ENCODE results near the gene DCPS.
"Not testable (repeated sequence)": the region's sequence is repeated elsewhere in the genome, so short reads cannot be mapped to it uniquely, and the experiment has no call there.

DCPS gene, protein sequence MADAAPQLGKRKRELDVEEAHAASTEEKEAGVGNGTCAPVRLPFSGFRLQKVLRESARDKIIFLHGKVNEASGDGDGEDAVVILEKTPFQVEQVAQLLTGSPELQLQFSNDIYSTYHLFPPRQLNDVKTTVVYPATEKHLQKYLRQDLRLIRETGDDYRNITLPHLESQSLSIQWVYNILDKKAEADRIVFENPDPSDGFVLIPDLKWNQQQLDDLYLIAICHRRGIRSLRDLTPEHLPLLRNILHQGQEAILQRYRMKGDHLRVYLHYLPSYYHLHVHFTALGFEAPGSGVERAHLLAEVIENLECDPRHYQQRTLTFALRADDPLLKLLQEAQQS

DNA sequence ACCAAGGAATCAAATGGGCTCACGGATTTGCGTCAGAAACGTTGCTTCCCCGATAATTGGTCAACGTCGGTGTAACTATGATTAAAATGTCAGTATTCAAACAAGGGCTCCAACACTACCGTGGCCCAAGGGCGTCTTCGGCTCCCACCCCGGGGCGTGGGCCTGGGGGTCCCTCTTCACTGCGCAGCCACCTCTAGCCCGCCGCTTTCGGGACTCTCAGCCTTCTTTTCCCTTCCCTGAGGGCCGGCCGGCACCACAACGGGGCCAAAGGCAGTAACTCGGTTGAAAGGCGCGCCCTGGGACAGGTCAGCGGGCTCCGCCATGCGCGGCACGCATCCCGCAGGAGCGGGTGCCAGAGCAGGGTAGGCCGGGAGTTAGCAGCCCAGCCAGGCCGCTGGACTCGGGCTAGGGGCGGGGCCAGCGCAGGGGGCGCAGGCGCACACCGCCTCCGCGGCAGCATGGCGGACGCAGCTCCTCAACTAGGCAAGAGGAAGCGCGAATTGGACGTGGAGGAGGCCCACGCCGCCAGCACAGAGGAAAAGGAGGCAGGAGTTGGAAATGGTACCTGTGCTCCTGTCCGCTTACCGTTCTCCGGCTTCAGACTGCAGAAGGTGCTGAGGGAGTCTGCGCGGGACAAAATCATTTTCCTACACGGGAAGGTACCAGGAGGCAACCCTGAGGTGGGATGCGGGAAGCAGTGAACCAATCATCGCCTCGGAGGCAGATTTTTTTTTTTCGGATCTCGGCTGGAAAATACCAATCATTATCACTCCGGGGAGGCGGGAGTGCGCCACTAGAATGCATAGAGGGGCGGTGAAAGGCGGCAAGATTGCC lies at the start of gene DCPS:
DCPS (plus strand) TSS at position 438 of the 834 bp plus-strand sequence; CDS start at position 459, 21 bp downstream.
- peak; percentile 98 for DNase-seq

DNA sequence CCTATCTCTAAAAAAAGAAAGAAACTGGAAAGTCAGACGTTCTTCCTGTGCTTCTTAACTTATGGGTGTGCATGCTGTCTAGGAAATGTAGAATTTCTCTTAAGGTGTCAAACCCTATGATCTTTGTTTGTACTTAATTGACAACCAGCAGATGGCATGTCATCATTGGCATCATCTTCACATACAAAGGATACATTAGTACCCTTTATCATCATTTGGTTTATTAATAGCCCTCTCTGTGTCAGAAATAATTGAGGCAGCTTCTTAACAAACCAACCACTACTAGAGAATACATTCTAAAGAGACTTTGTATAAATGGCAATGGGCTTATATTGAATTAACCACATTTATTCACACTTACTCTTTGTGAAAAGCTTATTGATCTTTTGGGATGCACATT lies 49.0 kb upstream of the DCPS start:
- no peak for DNase-seq

DNA sequence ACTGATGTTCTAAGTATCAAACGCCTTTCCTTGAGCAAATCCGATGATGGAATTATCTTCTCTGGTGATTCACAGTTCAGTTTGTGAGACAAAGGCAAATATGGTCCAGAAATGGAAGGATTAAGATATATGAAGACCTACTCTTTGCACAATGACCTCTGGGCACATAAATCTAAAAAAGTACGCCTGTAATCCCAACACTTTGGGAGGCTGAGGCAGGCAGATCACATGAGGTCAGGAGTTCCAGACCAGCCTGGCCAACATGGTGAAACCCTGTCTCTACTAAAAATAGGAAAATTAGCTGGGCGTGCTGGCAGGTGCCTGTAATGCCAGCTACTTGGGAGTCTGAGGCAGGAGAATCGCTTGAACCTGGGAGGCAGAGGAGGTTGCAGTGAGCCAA lies 48.4 kb upstream of the DCPS start:
- not testable (repeated sequence) for DNase-seq

DNA sequence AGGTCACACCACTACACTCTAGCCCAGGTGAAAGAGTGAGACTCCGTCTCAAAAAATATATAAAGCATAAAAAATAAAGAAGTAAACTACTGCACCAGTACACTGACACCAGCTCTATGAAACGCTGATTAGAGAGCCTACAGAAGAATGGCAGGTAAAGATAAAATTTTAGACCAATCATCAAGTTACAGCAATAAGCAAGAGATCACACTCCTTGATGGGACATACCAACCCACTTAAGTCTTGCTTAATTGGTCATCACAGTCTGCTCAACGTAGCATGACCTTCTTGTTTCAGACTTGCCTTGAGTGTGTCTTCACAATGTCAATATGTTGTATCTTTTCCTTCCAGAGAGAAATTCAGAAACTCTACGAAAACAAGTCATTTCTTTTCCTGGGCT lies 47.6 kb upstream of the DCPS start:
- no peak for DNase-seq

DNA sequence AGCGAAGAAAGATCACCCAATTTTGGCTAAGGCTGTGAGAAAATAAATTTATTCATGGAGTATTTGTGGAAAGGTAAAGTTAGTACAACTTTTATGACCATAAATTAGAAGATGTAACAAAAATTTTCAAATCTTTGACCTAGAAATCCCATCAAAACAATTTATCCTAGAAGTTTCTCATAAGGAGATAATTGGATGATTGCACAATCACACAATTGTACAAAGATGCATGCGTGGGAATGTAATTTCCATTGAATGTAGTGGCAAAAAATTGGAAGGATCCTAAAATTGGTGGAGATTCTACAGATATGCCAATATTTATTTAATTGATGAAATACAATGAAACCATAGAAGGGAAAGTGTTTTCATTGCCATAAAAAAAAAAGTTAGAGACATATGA lies 46.7 kb upstream of the DCPS start:
- no peak for DNase-seq

DNA sequence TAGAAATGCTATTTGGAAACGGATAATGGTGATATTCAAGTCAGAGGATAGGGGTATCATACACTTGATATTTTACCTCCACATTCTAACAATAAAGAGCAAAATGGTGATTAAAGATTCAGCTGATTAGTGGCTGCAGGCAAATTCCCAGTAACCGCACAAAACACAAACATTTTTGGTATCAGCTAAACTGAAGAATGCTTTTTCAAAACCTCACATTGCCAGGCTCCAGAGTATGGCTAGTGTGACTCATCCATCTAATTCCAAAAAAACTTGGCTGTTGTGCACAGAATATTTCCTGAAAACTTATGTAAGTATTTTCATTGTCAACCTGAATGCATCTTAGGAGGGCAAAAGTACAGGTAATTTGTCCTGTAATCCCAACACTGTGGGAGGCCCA lies 46.1 kb upstream of the DCPS start:
- no peak for DNase-seq

DNA sequence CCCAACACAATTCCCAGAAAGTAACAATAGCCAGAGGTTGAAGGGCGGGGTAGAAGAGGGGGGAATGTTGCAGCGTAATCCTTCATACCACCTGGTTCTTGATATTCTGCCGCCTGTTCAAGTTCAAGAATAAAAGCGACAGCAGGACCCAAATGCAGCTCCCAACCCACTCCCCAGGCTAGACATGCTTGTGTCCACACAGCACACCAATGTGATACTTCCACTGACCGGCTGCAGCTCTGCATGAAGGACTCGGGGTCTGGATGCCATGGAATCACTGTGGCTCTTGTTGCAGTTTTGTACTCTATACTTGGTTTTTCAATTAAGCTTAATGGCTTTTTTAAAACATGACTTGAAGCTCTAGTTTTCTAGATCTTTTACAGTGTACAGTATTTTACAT lies 41.6 kb upstream of the DCPS start:
- DNase-seq: no peak

DNA sequence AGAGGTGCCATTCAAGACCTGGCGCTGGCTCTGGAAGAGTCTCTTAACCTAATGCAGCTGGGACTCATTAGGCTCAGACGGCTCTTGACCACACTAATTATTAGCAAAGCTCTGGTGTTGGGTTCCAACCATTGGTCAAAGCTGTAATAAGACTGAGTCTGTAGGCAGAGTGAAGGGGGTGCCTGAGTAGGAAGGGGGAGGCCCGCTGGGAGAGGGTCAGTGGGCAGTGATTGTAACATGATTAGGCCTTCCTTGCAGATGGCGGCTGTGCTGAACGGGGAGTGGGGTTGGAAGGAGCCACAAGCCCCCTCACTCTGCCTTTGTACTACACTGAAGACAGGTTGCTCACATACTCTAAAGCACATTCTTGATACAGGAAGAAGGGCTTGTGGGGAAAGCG lies 40.4 kb upstream of the DCPS start:
- DNase-seq: no peak

DNA sequence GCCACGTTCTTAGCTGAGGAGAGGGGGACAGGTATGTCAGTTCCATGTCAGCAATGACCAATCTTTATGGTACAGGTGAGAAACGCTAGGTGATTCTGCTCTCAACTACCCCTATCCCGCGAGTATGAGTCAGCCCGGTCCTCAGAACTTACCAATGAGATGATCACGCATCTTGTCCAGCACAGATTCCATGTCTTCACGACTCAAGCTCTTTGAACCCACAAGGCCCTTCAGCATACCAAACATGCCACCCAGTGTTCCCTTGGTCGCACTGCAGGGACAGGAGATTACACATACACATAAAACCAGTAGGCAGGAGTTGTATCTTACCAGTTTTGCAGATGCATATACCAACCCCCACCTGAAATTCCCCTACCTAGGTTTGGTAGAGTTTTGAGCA lies 38.0 kb upstream of the DCPS start:
- no peak for DNase-seq

DNA sequence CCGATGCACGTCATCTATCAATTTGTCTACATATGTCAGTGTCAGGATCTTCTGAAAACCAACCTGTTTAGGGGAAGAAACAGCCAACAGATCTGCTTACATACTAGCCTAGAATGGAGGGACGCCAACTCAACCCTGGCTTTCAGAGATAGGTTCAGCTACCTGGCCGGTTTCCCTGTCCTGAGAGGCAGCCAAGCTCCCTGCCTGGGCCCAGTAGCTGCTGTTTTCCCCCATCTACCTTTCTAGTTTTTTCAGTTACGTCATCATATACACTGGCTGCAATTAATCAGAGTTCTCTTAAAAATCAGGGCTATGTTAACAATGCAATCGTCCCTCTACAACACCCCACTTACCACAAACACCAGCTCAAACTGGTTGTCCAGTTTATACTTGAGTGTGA lies 36.2 kb upstream of the DCPS start:
- no peak for DNase-seq

DNA sequence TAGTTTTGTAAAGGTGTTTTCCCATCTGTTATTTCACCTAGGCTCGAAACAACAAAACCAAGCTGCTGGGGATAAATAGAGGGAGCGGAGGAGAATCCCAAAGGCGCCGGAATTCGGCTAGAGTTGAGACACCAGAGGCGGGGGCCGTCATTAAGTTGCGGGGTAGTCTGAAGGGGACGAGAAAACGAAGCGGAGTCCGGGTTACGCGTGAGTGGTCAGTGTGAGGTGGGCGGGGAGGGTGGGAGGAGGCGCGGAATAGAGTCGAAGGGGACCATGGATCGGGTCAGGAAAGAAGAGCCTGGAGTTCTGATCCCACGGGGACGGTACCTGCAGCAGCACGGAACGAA lies 35.5 kb upstream of the DCPS start:
- DNase-seq: no peak

DNA sequence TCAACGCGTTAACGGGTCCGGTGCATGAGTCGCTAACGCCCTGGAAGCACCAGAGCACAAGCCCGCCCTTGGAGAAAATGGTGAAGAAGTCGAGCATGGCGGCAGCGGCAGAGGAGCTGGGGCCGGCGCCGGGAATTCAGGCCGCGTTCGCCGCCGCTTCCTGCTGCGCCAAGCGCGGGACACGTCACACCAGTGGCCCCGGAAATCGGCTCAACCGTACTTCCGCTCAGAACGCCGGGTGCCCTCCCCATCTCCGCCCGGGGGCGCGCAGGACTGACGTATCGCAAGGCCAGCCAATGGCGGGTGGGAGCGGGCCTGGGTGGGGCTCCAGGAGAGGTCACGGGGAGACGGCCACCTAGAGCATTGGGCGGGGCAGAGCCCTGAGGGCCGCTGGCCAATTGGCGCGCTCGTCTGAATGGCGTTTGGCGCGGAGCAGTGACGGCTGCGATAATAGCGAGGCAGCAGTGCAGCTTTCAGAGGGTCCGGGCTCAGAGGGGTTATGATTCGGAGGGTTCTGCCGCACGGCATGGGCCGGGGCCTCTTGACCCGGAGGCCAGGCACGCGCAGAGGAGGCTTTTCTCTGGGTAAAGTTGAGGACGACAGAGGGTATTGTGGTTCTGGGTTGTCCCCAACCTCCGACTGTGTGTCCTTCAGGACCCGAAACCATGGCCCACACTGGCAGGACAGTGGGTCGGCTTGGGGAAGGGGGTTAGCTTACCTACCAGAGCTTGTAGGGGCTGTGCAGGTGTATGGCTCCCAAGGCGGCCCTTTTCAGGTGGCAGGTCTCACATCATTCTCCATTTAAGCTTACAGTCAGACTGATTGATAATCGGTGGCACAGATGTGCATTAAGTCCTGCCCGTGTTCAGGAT lies 34.9 kb upstream of the DCPS start, which contains the start of the genes FOXRED1 and SRPRA:
FOXRED1 (plus strand) TSS at position 447 of the 872 bp plus-strand sequence; CDS start at position 500, 53 bp downstream.
SRPRA (minus strand) TSS at position 188 of the 872 bp plus-strand sequence; CDS start at position 97, 91 bp downstream.
- peak; percentile 99 for DNase-seq

DNA sequence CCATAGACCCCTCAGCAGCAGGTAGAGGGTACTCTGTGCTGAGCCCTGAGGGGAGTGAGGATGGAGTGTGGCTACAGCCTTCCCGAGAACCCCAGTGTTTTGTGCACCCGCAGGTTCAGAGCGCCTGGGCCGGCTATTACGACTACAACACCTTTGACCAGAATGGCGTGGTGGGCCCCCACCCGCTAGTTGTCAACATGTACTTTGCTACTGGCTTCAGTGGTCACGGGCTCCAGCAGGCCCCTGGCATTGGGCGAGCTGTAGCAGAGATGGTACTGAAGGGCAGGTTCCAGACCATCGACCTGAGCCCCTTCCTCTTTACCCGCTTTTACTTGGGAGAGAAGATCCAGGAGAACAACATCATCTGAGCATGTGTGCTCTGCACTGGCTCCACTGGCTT lies 26.5 kb upstream of the DCPS start:
- DNase-seq: no peak

DNA sequence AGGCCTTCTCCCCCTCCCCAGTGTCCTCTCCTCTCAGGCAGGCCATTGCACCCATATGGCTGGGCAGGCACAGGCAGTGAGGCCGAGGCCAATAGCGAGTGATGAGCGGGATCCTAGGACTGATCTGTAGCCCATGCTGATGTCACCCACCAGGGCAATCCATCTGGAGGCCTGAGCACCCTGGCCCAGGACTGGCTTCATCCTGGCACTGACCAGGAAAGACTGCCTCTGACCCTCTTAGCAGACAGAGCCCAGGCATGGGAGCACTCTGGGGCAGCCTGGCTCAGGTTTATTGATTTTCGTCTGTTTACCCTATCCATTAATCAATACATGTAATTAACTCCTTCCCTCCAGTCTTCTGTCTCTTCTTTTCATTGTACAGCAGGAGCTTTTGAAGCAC lies 26.1 kb upstream of the DCPS start:
- no peak for DNase-seq

DNA sequence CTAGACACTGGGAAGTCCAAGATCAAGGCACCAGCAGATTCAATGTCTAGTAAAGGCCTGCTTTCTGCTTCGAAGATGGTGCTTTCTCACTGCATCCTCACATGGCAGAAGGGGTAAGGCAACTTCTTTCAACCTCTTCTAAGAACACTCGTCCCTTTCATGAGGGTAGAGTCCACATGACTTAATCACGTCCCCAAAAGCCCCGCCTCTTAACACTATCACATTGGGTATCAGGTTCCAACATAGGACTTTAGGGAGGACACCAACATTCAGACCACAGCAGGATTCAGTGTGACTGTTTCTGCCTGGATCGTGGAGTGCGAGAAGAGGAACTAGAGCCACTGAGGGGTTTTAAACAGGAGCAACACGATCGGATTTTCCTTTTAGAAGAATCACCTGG lies 24.7 kb upstream of the DCPS start:
- DNase-seq: no peak

DNA sequence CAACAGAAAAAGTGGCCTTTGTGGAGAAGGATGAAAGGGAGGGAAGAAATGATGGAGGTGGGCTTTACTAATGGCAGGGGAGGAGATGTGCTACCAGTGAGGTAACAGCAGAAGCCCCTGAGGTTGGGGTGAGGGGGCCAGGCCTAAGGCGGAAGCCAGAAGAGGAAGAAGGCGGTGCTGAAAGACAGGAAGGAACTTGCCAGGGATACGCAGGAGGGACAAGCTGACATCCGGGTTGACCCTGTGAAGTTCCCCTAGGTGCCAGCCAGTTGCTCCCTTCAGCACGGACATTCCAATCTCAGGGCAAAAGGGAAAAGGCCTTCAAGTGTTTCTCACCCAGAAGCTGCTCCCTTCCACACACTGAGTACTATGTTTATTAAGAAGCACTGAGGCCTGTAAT lies 23.3 kb upstream of the DCPS start:
- no peak for DNase-seq

DNA sequence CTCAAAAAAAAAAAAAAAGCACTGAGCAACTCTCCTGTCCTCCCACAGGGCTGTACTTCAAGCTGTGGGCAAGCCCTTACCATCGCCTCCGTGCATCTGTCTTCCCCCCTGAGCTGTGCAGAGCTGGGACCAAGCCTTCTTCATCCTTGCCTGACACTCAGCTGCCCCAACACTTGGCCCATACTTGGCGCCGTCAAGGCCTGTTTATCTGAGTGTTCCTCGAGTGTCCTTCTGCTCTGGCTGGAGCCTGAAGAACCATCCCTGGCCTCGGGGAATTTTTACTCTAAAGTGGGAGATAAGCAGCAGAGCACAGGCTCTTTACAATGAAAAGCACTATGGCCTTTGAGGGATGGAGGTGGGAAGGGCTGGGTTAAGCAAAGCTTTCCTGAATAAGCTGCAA lies 22.6 kb upstream of the DCPS start:
- DNase-seq: peak; percentile 99

DNA sequence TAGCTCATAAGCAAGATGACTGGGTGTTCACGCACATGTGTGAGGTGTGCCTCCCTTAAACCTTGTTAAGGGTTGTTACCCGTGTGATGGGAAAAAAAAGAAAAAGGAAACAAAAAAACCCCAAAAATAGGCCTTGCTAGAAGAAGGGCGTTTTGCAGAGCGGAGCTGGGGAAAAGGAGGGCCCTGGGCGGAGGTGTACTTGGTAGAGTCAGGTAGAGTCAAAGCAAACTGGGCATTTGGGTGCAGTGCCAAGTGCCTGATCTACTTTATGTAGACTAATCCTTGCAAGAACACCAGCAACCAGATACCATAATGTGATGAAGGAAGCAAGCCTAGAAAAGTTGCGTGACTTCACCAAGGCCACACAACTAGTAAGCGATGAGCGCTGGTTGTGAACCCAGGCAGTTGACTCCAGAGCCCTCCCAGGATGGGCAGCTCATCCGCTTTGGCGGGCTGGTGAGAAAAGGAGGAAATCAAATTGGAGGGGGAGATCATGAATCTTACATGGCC lies 22.1 kb upstream of the DCPS start:
- DNase-seq: no peak

DNA sequence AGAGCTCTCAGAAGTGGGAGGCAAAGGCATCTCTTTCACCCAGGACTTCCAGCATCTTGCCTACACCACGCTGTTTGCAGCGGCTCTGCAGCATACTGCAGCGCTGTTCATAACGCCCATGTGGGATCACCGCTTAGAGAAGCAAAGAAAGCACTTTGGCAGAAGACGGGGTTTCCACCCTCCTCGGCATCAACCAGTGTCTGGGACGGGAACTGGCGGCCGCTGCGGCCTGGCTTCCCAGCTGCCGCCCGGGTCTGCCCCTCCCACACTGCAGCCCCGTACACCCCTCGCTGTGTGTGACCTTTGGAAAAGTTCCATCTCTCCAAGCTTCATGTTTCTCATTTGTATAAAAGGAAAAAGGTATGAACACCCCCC lies 21.5 kb upstream of the DCPS start:
- peak; percentile 54 for DNase-seq

DNA sequence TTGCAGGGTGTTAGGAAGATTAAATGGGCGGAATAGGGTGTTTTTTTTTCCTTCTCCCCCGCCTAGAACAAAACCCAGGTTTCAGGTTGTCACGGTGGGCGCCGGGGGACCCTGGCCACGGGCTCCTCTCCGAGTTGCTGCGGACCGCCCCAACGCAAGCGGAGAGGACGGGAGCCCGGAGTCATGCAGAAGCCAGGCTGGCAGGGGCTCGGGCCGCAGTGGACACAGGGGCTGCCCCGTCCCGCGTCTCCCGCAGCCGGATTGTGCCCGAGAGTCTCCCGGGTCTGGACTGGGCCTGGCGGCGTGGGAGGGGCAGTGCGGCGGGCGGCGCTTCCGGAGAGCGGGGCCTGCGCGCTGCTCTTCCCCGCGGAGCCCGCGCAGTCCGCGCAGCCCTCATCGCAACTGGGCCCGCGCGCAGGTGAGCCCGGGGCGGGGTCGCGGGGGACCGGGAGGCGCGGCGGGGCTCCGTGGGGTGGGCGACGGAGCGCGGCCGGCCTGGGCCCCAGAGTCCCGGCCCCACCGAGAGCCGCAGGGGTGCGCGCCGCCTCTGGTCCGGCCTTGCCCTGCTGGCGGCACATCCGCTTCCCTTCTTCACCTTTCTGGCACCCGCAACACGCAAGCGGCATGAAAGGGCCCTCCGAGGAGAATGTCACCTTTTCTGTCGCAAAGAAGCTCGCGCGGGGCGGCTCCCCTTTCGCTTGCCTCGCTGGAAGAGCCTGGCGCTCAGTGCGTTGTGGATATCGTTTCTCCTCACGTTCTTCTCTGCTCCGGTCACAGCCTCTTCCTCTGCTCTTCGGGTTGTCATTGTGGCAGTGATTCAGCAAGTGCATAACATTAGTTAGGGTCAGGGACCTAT lies 20.9 kb upstream of the DCPS start, which contains the start of gene TIRAP:
TIRAP (plus strand) TSS at position 358 of the 856 bp plus-strand sequence. CDS start 7,802 bp downstream, outside the sequence.
- DNase-seq: peak; percentile 72

DNA sequence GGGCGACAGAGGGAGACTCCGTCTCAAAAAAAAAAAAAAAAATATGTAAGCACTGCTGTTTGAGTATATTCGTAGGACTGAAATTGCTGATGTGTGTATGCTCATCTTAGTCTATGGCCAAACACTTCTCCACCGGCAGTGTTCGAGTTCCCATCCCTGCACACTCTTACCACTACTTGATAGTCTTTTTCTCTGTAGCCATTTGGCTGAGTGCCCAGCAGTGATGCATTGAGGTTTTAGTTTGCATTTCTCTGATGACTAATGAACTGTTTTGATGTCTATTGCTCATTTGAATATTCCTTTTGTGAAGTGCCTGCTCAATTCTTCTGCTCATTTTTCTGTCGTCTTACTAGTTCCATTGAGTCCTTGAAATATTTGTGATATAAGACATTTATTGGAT lies 19.0 kb upstream of the DCPS start:
- DNase-seq: peak; percentile 96

DNA sequence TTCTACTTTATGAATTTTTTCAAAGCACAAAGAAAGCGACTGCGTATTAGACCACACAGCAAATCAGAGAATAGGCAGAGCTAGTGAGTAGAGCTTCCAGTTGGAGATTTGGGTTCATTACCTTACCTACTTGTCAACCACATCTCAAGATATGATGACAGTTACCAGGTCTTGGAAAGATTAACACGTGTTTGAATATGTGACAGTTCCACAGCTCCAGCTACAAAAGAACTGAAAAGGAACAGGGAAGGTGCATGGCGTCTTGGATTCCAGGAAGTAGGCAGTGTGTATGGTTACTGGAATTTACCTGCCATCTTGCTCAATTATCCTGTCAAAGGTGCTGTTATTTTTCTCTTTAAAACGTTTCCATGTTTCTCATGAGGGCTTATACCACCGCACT lies 15.6 kb upstream of the DCPS start:
- no peak for DNase-seq

All from DMS79 treated with DMSO at 0.1 percent for 48 hours (cell line).